ENCODE results near the gene PPP1R14C.

Gene PPP1R14C

DNA sequence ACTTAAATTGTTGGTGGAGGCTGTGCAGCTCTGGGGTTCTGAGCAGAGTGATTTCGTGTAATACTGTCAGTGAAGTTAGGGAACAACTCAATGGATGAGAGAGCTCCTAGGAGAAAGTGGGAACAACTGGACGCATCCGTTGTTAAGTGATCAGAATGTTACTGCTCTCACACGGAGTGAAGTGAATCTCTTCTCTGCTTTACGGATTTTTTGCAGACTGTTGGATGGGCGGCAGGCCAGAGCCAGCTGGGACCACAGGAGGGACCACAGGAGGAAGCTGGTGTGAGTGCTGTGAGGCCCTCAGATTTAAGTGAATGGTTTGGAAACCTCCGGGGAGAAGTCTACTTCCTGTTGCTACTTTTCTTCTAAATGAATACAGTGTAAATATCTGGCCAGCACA, 23.7 kb upstream of the PPP1R14C start:
- DNase-seq (ENCODE audit: low read depth): no peak
- TF ChIP-seq, protein P1, sequence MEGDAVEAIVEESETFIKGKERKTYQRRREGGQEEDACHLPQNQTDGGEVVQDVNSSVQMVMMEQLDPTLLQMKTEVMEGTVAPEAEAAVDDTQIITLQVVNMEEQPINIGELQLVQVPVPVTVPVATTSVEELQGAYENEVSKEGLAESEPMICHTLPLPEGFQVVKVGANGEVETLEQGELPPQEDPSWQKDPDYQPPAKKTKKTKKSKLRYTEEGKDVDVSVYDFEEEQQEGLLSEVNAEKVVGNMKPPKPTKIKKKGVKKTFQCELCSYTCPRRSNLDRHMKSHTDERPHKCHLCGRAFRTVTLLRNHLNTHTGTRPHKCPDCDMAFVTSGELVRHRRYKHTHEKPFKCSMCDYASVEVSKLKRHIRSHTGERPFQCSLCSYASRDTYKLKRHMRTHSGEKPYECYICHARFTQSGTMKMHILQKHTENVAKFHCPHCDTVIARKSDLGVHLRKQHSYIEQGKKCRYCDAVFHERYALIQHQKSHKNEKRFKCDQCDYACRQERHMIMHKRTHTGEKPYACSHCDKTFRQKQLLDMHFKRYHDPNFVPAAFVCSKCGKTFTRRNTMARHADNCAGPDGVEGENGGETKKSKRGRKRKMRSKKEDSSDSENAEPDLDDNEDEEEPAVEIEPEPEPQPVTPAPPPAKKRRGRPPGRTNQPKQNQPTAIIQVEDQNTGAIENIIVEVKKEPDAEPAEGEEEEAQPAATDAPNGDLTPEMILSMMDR (IDR thresholded peaks at IDR 0.05; ENCODE audit: control insufficient read depth, insufficient read depth, low read depth, low read length, missing control alignments): no peak
- H3K4me3 ChIP-seq (ENCODE audit: control insufficient read depth, low read depth, low read length): no peak overlapping the region

GRCh38 chr6:150123645-150124044, 19.2 kb upstream of the PPP1R14C start:
- H3K4me3 ChIP-seq (ENCODE audit: control insufficient read depth, low read depth, low read length): no peak overlapping the region
- no peak for DNase-seq (ENCODE audit: low read depth)
- TF ChIP-seq, protein P1 (IDR thresholded peaks at IDR 0.05; ENCODE audit: control insufficient read depth, insufficient read depth, low read depth, low read length, missing control alignments): no peak

DNA sequence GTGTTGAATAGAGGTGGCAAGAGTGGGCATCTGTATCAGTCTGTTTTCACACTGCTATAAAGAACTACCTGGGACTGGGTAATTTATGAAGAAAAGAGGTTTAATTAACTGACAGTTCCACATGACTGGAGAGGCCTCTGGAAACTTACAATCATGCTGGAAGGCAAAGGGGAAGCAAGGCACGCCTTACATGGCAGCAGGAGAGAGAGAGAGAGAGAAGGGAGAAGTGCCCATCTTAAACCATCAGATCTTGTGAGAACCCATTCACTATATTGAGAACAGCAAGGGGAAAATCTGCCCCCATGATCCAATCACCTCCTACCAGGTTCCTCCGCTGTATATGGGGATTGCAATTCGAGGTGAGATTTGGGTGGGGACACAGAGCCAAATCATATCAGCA, 18.6 kb upstream of the PPP1R14C start:
- DNase-seq (ENCODE audit: low read depth): no peak
- H3K4me3 ChIP-seq (ENCODE audit: control insufficient read depth, low read depth, low read length): no peak overlapping the region
- TF ChIP-seq, protein P1 (IDR thresholded peaks at IDR 0.05; ENCODE audit: control insufficient read depth, insufficient read depth, low read depth, low read length, missing control alignments): no peak

GRCh38 chr6:150126641-150127291, 16.1 kb upstream of the PPP1R14C start:
- no peak overlapping the region for H3K4me3 ChIP-seq (ENCODE audit: control insufficient read depth, low read depth, low read length)
- DNase-seq (ENCODE audit: low read depth): no peak
- TF ChIP-seq, protein P1 (IDR thresholded peaks at IDR 0.05; ENCODE audit: control insufficient read depth, insufficient read depth, low read depth, low read length, missing control alignments): no peak

DNA sequence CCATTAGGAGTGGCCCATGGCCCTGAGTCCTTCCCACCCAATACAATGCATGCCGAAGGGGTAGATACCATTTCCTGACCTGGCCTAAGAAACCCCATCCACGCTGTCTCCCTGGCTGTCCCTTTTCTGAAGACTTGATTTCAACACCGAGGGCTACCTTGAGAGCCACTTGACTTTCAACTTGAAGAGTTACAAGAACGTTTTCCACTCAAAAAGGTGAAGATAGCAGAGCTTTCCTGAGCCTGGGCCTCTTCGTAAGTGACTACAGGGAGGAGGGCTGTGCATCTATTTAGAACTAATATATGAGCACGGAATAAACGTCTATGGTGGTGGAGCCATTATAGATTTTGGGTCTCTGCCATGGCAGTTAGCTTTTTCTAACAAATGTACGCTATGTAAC, 14.4 kb upstream of the PPP1R14C start:
- no peak for DNase-seq (ENCODE audit: low read depth)
- TF ChIP-seq, protein P1 (IDR thresholded peaks at IDR 0.05; ENCODE audit: control insufficient read depth, insufficient read depth, low read depth, low read length, missing control alignments): no peak
- H3K4me3 ChIP-seq (ENCODE audit: control insufficient read depth, low read depth, low read length): no peak overlapping the region

DNA sequence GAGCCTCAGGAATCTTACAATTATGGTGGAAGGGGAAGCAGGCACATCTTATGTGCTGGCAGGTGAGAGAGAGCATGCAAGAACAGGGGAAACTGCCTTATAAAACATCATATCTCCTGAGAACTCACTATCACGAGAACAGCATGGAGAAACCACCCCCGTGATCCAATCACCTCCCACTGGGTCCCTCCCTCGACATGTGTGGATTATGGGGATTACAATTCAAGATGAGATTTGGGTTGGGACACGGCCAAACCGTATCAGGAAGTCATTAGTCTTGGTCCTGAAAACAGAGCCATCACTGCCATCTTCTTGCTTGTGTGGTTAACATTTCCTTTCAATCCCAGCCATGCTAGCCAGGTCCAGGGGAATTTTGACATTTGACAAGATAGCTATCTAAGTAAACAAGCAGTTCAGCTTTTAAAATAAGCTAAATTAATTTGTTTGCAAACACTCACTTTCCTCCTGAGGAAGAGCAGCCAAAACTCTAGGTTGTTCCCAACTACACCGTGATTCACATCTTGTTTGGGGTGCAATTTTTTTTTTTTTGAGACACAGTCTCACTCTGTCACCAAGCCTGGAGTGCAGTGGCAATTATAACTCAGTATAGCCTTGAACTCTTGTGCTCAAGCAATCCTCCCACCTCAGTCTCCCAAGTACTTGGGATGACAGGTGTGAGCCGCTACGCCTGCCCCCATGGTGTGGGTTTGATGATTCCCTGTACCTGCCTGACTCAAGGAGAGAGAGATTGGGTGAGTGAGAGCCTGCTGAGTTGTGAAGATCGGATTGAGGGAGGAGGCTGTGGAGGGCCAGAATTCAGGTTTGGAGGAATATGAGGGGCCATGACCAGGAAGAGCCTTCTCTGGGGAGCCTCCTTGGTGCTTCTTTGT, 13.0 kb upstream of the PPP1R14C start:
- TF ChIP-seq, protein P1 (IDR thresholded peaks at IDR 0.05; ENCODE audit: control insufficient read depth, insufficient read depth, low read depth, low read length, missing control alignments): no peak
- DNase-seq (ENCODE audit: low read depth): no peak
- no peak overlapping the region for H3K4me3 ChIP-seq (ENCODE audit: control insufficient read depth, low read depth, low read length)
